Esophagus squamous epithelium (tissue), 4 donors: Measurements from ENCODE around the gene KCNK3.

Experiments
- CTCF ChIP-seq, 6 experiments: fragments of 450-650 bp in 4 of 6; fragments of 200-600 bp in 2 of 6; sonication (generic) in 2 of 6; IDR thresholded peaks; one replicate each; pipeline ENCODE4 v1.5.1; 2016 to 2019; ENCODE audit warnings: antibody characterized with exemption in 6 of 6, mild to moderate bottlenecking in 4 of 6, moderate library complexity in 4 of 6
- POLR2A ChIP-seq, 4 donors: fragments of 450-650 bp; IDR thresholded peaks; one replicate each; pipeline ENCODE4 v1.6.1; 2017; ENCODE audit warnings: antibody characterized with exemption in 4 of 4, mild to moderate bottlenecking in 4 of 4, moderate library complexity in 3 of 4

GRCh38 chr2:26650713-26651469, 41.6 kb upstream of the KCNK3 start:
- TF ChIP-seq CTCF (IDR thresholded peaks at IDR 0.05): no peak
- no peak for TF ChIP-seq POLR2A (IDR thresholded peaks at IDR 0.05)
